GM15510 (cell line): ENCODE data around the gene CBX2.

Source experiments
- POLR2A ChIP-seq: IDR thresholded peaks from 3 replicates; pipeline ENCODE4 v1.6.1; 2011; ENCODE audit warnings: borderline replicate concordance; ENCODE audit not compliant: insufficient read length; ENCODE audit errors: extremely low read depth

CBX2 gene

DNA sequence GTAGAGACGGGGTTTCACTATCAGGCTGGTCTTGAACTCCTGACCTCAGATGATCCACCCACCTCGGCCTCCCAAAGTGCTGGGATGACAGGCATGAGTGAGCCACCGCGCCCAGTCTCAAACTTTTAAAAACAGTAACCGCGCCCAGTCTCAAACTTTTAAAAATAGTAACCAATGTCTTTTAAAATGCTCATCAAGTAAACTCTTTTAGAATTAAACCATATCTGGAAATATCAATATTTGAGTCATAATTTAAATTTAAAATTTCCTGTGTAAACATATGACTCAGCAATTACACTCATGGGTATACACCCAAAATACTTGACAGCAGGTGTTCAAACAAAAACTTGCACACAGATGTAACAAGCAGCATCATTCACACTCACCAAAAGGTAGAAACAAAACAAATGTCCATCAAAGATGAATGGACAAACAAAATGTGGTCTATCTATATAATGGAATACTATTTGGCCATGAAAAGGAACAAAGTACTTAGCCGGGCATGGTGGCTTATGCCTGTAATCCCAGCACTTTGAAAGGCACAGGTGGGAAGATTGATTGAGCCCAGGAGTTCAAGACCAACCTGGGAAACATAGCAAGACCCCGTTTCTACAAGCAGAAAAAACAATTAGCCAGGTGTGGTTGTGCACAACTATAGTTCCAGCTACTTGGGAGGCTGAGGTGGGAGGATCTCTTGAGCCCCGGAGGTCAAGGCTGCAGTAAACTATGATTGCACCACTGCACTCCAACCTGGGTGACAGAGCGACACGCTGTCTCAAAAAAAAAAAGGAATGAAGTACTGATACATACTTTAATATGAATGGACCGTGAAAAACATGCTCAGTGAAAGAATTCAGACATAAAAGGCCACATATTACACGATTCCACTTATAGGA is 27.1 kb upstream of the CBX2 start:
- TF ChIP-seq POLR2A: no peak

- TF ChIP-seq POLR2A: no peak
Measured at GRCh38 chr17:79752175-79752574, 25.8 kb upstream of the CBX2 start.

- TF ChIP-seq POLR2A: no peak
Measured at GRCh38 chr17:79754370-79754769, 23.6 kb upstream of the CBX2 start.

GRCh38 chr17:79755591-79755990 is 22.4 kb upstream of the CBX2 start:
- no peak for TF ChIP-seq POLR2A

GRCh38 chr17:79757140-79757745 is 20.7 kb upstream of the CBX2 start:
- TF ChIP-seq POLR2A: no peak

GRCh38 chr17:79758271-79758670 is 19.7 kb upstream of the CBX2 start:
- no peak for TF ChIP-seq POLR2A

- no peak for TF ChIP-seq POLR2A
Measured at GRCh38 chr17:79760197-79760906, 17.6 kb upstream of the CBX2 start.

DNA sequence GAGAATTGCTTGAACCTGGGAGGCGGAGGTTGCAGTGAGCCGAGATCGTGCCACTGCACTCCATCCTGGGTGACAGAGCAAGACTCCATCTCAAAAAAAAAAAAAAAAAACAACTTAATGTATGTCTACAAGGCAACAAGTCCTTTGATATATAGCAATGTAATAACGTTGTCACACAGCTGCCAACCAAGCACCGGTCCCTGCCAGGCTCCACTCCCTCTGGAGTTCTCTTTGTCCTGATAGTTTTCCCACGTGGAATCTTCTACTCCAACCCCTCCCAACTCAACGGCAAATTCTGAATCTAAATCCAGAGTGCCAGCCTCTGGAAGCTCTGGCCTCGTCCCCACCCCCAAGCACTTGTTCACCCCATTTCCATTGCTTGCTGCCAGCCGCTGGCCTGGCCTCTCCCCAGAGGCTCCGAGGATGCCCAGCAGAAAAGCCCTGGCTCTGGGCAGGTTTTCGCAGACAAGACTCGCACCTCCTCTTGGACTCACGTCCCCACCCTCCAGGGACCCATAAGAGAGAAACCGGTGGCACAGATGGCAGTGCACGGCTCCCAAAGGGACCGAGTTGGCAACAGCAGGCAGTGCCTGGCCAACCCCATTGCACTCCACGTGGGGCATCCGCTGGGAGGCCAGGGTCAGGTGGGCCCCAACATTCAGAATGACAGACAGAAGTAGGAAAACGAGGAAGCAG is 15.9 kb upstream of the CBX2 start:
- TF ChIP-seq POLR2A: no peak

DNA sequence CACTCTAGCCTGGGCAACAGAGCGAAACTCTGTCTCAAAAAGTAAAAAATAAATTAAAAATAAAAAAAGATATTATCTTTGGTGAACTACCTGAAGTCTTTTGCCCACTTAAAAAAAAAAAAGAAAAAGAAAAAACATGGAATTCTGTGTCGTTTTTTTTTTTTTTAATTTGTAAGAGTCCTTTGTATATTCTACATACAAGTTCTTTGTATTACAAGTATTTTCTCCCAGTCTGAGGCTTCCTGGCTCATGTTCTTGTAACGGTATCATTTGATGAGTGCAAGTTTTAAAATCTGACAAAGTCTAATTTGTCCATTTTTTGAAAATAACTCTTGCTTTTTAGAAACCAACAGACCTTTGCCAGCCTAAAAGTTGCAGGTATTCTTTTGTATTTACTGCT is 12.2 kb upstream of the CBX2 start:
- TF ChIP-seq POLR2A: no peak

DNA sequence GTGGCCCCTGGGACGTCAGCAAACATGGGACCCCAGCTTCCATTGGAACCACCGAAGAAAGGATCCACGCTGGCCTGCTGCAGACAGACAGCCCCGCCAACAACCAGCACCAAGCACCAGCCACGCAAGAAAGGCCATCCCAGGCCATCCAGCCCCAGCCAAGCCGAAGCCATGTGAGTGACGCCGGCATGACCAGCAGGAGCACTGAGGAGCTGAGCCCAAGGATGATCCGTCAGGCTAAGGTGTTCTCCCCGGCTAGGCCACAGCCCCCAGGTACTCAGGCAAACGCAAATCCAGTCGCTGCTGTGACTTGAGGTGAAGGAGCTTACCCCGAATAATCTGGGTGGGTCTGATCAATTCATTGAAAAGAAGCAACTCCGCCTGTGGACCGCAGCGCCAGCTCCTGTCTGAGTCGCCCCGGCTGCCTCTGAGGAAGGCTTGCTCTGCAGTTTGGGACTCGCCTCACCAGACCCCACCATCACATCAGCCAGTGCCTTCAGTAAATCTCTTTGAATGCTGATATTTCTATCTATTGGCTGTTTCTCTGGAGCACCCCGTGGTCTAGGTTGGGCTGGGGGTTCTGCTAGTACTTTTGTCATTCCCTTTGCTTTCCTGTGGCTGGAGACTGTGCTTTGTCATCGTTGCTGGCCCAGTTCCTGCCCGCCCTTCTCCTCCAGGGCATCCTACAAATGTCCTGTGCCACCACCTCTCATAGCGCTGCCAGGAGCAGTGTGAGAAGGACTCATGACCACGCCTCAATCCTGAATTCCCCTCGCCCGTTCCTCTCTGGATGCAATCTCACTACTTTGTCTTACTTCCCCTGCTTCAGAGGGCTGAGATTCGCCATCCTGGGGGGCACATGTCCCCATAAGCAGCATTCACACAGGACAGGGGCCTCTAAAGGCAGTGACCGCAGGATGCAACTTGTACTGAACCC is 8.1 kb upstream of the CBX2 start:
- TF ChIP-seq POLR2A: no peak

DNA sequence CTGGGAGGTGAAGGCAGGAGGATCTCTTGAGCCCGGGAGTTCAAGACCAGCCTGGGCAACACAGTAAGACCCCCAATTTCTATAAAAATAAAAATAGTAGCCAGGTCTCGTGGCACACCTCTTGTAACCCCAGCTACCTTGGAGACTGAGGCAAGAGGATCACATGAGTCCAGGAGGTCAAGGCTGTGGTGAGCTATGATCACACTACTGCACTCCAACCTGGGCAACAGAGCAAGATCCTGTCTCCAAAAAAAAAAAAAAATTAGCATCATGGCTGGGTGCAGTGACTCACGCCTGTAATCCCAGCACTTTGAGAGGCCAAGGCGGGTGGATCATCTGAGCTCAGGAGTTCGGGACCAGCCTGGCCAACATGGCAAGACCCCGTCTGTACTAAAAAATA is 6.7 kb upstream of the CBX2 start:
- no peak for TF ChIP-seq POLR2A

DNA sequence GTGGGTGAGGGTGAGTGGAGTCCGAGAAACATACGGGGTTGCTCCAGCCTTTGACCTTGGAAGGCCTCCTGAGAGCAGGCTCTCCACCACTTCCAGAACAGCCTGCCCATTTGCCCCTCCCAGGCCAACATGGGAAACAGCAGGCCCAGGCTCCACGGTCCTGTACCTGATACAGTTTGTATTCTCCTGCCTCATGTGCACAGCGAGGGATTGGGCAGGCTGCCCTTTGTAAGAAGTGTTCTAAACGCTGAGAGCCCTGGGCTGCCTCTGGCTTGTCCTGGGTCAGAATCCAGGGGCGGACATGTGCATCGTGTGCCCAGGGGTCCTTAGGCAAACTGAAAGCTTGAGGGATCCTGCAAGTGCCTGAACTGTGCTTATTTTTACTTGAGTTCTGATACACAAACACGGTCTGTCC is 3.4 kb upstream of the CBX2 start:
- TF ChIP-seq POLR2A: no peak

- no peak for TF ChIP-seq POLR2A
Measured at GRCh38 chr17:79775632-79776031, 2.3 kb upstream of the CBX2 start.

DNA sequence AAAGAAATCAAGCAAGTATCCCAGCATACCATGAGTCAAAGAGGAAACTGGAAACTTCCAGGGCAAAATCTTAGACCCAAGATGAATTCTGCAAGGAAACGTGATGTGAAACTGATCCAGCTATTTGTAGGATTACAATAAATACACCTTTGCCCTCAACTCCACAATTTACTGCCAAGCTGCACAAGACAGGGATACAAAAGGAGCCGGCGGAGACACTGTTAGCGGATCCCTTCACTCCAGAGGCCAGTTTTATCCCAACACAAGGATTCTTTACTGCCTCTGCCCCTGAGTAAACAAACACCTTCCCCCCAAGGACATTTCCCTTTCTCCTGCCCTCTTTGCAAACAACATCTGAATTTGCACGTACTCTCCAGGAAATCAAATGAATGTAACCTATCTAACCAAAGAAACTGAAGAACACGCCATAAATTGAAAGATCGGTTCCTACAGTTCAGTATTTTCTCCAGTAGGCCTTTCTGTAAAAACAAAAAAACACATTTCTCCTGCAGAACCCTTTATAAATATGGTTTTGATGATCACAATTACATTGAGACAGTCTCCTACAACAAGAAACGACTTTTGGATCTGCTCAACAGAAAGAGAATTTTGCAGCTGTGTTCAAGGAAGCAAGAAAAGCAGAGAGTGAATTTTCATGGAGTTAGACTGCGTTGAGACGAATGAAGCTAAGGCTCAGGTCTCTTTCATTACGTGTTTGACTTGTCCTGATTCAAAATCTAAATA is 1.4 kb upstream of the CBX2 start:
- TF ChIP-seq POLR2A: no peak
